Posterior cingulate gyrus (tissue), 11 donors: ENCODE measurements around the gene CHPF2.
A peak's percentile ranks its signal among the peaks of the same experiment; 100 is the strongest.

Experiments used
- DNase-seq, 10 donors: peaks; one replicate each; pipeline versions ENCODE4 v3.0.0 to v3.0.0-alpha.2; 2020 to 2021; ENCODE audit warnings: mixed read lengths in 3 of 10
- intact Hi-C: fragments of 100-400 bp; cut with DNase I; formaldehyde crosslinking; loops from one replicate; pipeline ENCODE4 v1.15.1; 2023

The CHPF2 gene

GRCh38 chr7:151202836-151203235 lies 29.4 kb upstream of the CHPF2 start:
- intact Hi-C loops, result no loop called here

GRCh38 chr7:151204383-151205032 lies 27.8 kb upstream of the CHPF2 start:
- intact Hi-C loops, result no loop called here
- DNase-seq, result no peak

More at GRCh38 chr7:151202836-151203235, 29.4 kb upstream of the CHPF2 start:
- peak in 1 of 10 donors; percentile 16 for DNase-seq

- intact Hi-C loops, result no loop called here
- no peak for DNase-seq
Observed at GRCh38 chr7:151205730-151206129, 26.6 kb upstream of the CHPF2 start.

- intact Hi-C loops, result no loop called here
- no peak for DNase-seq
Observed at GRCh38 chr7:151206914-151207313, 25.4 kb upstream of the CHPF2 start.

- no peak for DNase-seq
- intact Hi-C loops, result no loop called here
Observed at GRCh38 chr7:151207315-151207714, 25.0 kb upstream of the CHPF2 start.

- no peak for DNase-seq
- intact Hi-C loops, result no loop called here
Observed at GRCh38 chr7:151207804-151208203, 24.5 kb upstream of the CHPF2 start.

- intact Hi-C loops, result no loop called here
- no peak for DNase-seq
Observed at GRCh38 chr7:151208253-151208862, 23.9 kb upstream of the CHPF2 start.

GRCh38 chr7:151209588-151209987 lies 22.7 kb upstream of the CHPF2 start:
- intact Hi-C loops, result no loop called here
- no peak for DNase-seq

- intact Hi-C loops, result no loop called here
Observed at GRCh38 chr7:151210087-151210854, 22.0 kb upstream of the CHPF2 start, which contains the start of gene H2BK1. H2BK1 (minus strand) TSS chr7:151210488; CDS start chr7:151210318, 170 bp downstream.

GRCh38 chr7:151211155-151211772 lies 21.0 kb upstream of the CHPF2 start:
- DNase-seq, result no peak
- intact Hi-C loops, result no loop called here

More at GRCh38 chr7:151210087-151210854, 22.0 kb upstream of the CHPF2 start, which contains the start of gene H2BK1:
- no peak for DNase-seq

- intact Hi-C loops, result no loop called here
- no peak for DNase-seq
Observed at GRCh38 chr7:151212626-151213025, 19.7 kb upstream of the CHPF2 start.

- intact Hi-C loops, result no loop called here
- DNase-seq, result no peak
Observed at GRCh38 chr7:151213826-151214225, 18.5 kb upstream of the CHPF2 start.

GRCh38 chr7:151215396-151215795 lies 16.9 kb upstream of the CHPF2 start:
- DNase-seq, result no peak
- intact Hi-C loops, result no loop called here

- DNase-seq, result no peak
- intact Hi-C loops, result no loop called here
Observed at GRCh38 chr7:151218170-151218569, 14.1 kb upstream of the CHPF2 start.

GRCh38 chr7:151223728-151224127 lies 8.6 kb upstream of the CHPF2 start:
- intact Hi-C loops, result no loop called here
- DNase-seq, result peak in 1 of 10 donors; percentile 36

- intact Hi-C loops, result no loop called here
Observed at GRCh38 chr7:151225948-151226510, 6.3 kb upstream of the CHPF2 start.

GRCh38 chr7:151226560-151226874 lies 5.8 kb upstream of the CHPF2 start:
- intact Hi-C loops, result no loop called here
- DNase-seq, result peak in 1 of 10 donors; percentile 88

More at GRCh38 chr7:151225948-151226510, 6.3 kb upstream of the CHPF2 start:
- no peak for DNase-seq

GRCh38 chr7:151226875-151227782 lies 5.2 kb upstream of the CHPF2 start, which contains the start of gene ABCF2:
ABCF2 (minus strand) TSS chr7:151227205; CDS start chr7:151226458, 747 bp downstream.
- intact Hi-C loops, result no loop called here
- DNase-seq, result peak; percentile 99 to 100 (median 100)

GRCh38 chr7:151228024-151228866 lies 4.0 kb upstream of the CHPF2 start:
- intact Hi-C loops, result no loop called here
- DNase-seq, result no peak
